Calu3 (cell line): Measurements from ENCODE around the gene KRT8. TPM values are rescaled to one million over a fixed set of nuclear protein-coding genes. Genes with fewer than 3 reads are reported as not detected.
A peak's percentile ranks its signal among the peaks of the same experiment; 100 is the strongest.

Source experiments
- BruUV-seq: library from RNA; stranded (reverse); fragments of 400-500 nt; replicated peaks from 2 replicates; lab custom pipeline; 2021; lab: Mats Ljungman, UMichigan
- CTCF ChIA-PET: fragments of 300-600 bp; sonication (Branson Sonifier 250); formaldehyde crosslinking; loops from one replicate; lab custom pipeline; 2022; ENCODE audit warnings: antibody characterized with exemption; lab: Charles Lee
- DNase-seq: peaks from one replicate; pipeline ENCODE4 v3.0.0; 2022
- H3K27ac Mint-ChIP-seq: one replicate; pipeline ENCODE4 v1.8.0; 2022; ENCODE audit warnings: mixed read lengths; ENCODE audit not compliant: unreplicated experiment
- H3K27me3 Mint-ChIP-seq: one replicate; pipeline ENCODE4 v1.8.0; 2022; ENCODE audit warnings: mixed read lengths; ENCODE audit not compliant: unreplicated experiment
- H3K36me3 Mint-ChIP-seq: one replicate; pipeline ENCODE4 v1.8.0; 2022; ENCODE audit warnings: mild to moderate bottlenecking, moderate library complexity, mixed read lengths; ENCODE audit not compliant: insufficient read depth, unreplicated experiment
- H3K4me1 Mint-ChIP-seq: one replicate; pipeline ENCODE4 v1.8.0; 2022; ENCODE audit warnings: mild to moderate bottlenecking, low read depth, mixed read lengths; ENCODE audit not compliant: unreplicated experiment
- H3K4me3 Mint-ChIP-seq: one replicate; pipeline ENCODE4 v1.8.0; 2022; ENCODE audit warnings: mild to moderate bottlenecking, low read depth, moderate library complexity, mixed read lengths; ENCODE audit not compliant: unreplicated experiment
- H3K9me3 Mint-ChIP-seq: one replicate; pipeline ENCODE4 v1.8.0; 2022; ENCODE audit warnings: low read depth, mixed read lengths; ENCODE audit not compliant: unreplicated experiment
- CTCF ChIP-seq: fragments of 200-600 bp; IDR thresholded peaks from one replicate; pipeline ENCODE4 v1.8.0; 2022; ENCODE audit warnings: antibody characterized with exemption; ENCODE audit not compliant: unreplicated experiment
- intact Hi-C: fragments of 100-400 bp; cut with micrococcal nuclease; formaldehyde crosslinking; loops from one replicate; pipeline ENCODE4 v1.10.0; 2022; ENCODE audit not compliant: unreplicated experiment
- total RNA-seq: library from RNA; stranded (reverse); gene quantifications from 2 replicates; pipeline ENCODE4 v1.2.3, GENCODE V29; 2022

KRT8 gene
- total RNA-seq, 1 experiment from 2014 or later, result 2,474 TPM

GRCh38 chr12:52879394-52880351 lies 25.2 kb downstream of the KRT8 start:
- no peaks in the 10 kb centered on the region for H3K27me3 Mint-ChIP-seq
- CTCF ChIA-PET, result interaction anchor here (0.6 to 2.1 kb wide), 18 partner anchors 9 to 905 kb away, joined by 3 to 22 read pairs (median 5); no protein-coding TSS in a partner anchor
- TF ChIP-seq CTCF, result peak; percentile 79
- peaks cover 2% of the 10 kb centered on the region for H3K36me3 Mint-ChIP-seq
- intact Hi-C loops, result loop anchor here (2.0 to 5.0 kb wide), 2 partner anchors 489 to 732 kb away; no protein-coding TSS in a partner anchor
- H3K4me1 Mint-ChIP-seq, result peaks cover 35% of the 10 kb centered on the region
- peak overlapping the region; percentile 18 for H3K27ac Mint-ChIP-seq
- peak overlapping the region; percentile 48 for H3K4me3 Mint-ChIP-seq
- BruUV-seq, result no TSS peak
- H3K9me3 Mint-ChIP-seq, result no peaks in the 10 kb centered on the region
- peak; percentile 85 for DNase-seq

- Mint-ChIP-seq H3K27ac (peak overlapping the region; percentile 18), H3K36me3 (peaks cover 11% of the 10 kb centered on the region), H3K9me3 (no peaks in the 10 kb centered on the region), H3K4me1 (peaks cover 44% of the 10 kb centered on the region), H3K27me3 (no peaks in the 10 kb centered on the region), H3K4me3 (peak overlapping the region; percentile 48)
- no TSS peak for BruUV-seq
- intact Hi-C loops, result no loop called here
- TF ChIP-seq CTCF, result no peak
- DNase-seq, result no peak
- CTCF ChIA-PET, result interaction anchor here (0.8 to 2.1 kb wide), 11 partner anchors 8 to 735 kb away, joined by 3 to 22 read pairs (median 9); no protein-coding TSS in a partner anchor
These were observed 26.1 kb downstream of the KRT8 start for GRCh38 chr12:52878507-52879393.

- no peak for DNase-seq
- no TSS peak for BruUV-seq
- TF ChIP-seq CTCF, result no peak
- no peaks in the 10 kb centered on the region for H3K9me3 Mint-ChIP-seq
- CTCF ChIA-PET, result no interaction called here
- H3K4me1 Mint-ChIP-seq, result peaks cover 59% of the 10 kb centered on the region
- intact Hi-C loops, result no loop called here
- no peaks in the 10 kb centered on the region for H3K27me3 Mint-ChIP-seq
- H3K4me3 Mint-ChIP-seq, result no peak overlapping the region
- H3K36me3 Mint-ChIP-seq, result peaks cover 17% of the 10 kb centered on the region
- H3K27ac Mint-ChIP-seq, result no peak overlapping the region
These were observed 27.6 kb downstream of the KRT8 start for GRCh38 chr12:52877242-52877641.

- peaks cover 68% of the 10 kb centered on the region for H3K4me1 Mint-ChIP-seq
- CTCF ChIA-PET, result no interaction called here
- BruUV-seq, result no TSS peak
- H3K4me3 Mint-ChIP-seq, result no peak overlapping the region
- DNase-seq, result no peak
- peaks cover 17% of the 10 kb centered on the region for H3K36me3 Mint-ChIP-seq
- H3K27me3 Mint-ChIP-seq, result no peaks in the 10 kb centered on the region
- H3K27ac Mint-ChIP-seq, result no peak overlapping the region
- H3K9me3 Mint-ChIP-seq, result no peaks in the 10 kb centered on the region
- TF ChIP-seq CTCF, result no peak
- intact Hi-C loops, result no loop called here
These were observed 28.5 kb downstream of the KRT8 start for GRCh38 chr12:52876372-52876771.
